Measurements from ENCODE around the gene PRDM11.
"Not testable (repeated sequence)": the region's sequence is repeated elsewhere in the genome, so short reads cannot be mapped to it uniquely, and the experiment has no call there.

The PRDM11 gene
- 24.4 reads per million, percentile 51 among the genes with 10 or more reads in this experiment for total RNA-seq

DNA sequence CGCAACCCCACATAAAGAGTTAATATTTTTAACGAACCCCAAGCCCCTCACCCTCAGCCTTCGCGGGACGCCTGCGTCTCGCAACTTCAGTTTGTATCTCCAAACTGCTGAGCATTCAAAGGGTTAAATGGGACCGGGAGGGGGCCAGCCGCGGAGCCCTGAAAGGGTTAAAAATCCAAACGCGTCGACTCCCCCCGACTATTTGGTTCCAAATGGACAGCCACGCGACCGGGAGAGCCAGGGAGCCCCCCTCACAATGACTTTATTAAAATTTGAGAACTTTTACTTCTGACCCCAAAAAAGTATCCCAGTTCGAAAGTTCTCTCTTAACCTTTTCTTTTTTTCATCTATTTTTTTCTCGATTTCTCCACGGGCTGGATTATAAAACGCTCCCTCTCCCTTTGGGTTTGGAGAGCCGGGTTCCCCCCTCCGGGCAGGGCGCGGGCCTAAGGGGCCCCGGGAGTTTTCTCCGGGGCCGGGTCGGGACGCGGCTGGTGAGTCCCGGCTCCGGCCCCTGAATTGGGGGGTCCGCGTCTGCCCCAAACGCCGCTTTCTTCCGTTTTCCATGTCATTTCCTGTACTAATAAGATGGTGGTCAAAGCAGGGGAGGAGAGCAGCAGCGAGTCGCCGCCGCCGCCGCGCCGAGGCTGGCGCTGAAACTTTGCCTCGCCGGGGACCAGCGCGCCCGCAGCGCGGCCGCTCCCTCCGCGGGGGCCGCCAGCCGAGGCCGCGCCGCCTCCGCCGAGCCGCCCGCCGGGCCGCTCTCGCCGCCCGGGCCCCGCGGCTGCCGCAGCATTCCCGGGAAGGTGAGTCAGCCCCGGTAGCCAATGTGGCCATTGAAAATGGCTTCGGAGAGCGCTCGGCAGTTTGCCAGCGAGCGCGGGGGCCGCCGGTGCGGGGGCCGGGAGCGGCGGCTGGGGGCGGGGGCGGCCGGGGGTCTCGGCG is at the start of gene PRDM11:
PRDM11 (plus strand) TSS at position 568 of the 945 bp plus-strand sequence. CDS start 35,128 bp downstream, outside the sequence.
- peak; percentile 47 for DNase-seq

DNA sequence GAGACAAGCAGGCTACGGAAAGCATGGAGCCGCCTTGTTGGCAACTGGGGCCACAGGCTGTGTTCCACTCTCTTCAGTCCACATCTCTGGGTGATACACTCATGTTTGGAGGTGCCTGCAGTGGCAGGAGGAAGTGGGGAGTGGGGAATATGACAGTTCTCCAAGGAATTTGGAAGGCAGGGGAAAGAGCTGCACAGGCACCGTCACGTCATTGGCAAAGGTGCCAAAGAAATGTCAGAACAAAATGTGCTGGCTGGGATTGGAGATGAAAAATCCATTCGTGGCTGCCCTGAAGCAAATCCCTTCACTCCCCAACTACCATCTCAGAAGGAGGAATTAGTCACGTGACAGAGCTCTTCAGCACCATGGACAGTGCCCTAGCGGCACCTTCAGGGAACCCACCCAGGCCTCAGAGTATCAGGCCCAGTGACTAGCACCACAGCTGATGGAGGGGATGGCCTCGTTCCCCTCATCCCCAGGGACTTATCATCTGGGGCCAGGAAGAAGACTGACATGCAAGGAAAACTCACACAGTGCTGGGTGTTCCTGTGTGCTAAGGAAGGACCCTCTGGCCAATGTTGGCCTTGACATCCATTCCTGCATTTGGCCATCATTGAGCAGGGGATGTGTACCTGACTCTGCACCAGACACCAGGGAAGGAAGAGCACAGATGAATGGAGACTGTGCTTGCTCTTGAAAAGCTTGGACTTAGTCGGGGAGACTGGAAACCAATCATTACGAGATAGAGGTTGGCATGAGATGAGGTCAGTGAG is 48.5 kb upstream of the PRDM11 start:
- DNase-seq, result no peak

DNA sequence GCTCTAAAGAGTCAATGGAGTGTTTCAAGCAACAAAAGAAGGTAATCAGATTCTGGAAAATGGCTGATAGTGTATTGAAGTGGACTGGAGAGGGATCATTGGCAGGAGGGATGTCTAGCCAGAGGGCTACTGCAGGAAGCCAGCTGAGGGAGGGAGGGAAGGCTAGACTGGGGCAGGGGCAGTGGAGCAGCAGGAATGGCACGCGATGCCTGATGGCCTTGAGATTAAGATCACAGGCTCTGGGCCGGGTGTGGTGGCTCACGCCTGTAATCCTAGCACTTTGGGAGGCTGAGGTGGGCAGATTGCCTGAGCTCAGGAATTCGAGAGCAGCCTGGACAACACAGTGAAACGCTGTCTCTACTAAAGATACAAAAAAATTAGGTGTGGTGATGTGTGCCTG is 47.5 kb upstream of the PRDM11 start:
- no peak for DNase-seq

DNA sequence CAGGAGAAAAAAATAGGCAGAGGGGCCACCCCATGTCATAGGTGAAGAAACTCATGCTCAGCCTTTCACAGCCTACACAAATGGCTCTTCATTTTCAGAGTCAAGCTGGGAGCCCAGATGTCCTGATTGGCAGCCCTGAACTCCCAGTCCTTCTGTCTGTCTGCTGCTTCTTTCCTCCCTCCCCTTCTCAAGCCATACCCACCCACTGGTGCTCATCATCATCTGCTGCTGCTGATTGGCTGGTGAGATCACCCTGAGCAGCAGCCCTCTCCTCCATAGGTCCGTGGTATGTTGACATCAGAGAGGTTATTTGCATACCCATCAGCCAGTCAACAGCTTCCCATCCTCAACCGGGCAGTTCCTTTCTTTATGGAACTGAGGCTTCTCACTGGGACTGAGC is 46.1 kb upstream of the PRDM11 start:
- no peak for DNase-seq

DNA sequence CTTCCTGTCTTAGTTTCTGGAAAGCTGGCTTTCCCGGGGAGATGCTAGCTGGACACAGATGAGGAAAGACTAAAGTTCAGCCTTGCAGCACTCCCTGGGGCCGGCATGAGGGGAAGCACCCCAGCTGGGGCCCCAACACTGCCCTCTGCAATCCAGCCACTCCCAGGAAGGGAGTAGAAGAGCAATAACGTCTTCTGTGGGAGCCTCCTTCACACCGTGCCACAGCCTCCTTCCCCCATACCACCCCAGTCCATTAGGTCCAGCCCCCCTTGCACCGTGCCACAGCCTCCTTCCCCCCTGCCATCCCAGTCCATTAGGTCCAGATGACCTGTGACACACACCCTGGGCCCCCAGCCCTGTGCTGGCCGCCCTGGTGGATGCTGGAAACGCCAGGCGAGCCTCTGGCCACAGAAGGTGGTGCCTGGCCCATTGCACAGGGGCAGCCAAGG is 44.1 kb upstream of the PRDM11 start:
- DNase-seq, result no peak

DNA sequence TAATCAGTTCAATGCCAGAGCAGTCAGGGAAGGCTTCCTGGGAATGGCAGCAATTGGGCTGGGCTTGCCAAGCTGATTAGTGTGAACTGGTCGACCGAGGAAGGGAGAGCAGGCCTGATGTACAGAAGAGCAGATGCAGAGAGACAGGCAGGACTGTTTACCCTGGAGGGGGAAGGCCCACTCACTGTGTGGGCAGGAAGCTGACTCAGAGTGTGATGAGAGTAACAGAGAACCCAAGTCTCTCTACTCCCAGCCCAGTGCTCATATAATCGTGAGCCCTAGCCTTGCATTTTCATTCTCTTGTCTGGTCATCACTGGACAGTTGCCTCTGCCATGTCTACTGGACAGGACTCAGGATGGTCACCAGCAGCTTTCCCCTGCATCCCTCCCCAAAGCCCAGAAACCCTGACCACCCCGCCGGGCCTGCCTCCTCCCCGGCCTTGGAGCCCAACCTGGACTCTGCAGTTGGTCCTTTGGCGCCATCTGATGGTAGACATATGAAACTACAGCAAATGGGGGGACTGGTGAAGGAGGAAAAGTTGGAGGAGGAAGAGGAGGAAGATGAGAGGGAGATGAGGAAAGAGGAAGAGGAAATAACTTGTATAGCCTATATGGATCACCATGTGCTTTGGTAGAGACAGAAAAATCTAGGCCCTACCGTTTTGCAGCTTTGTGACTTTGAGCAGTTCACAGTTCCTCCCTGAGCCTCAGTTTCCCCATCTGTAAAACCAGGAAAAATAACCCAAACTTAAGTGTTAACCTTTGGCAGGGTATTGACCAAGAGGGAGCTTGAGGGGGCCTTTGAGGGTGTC is 43.4 kb upstream of the PRDM11 start:
- DNase-seq, result peak; percentile 34

DNA sequence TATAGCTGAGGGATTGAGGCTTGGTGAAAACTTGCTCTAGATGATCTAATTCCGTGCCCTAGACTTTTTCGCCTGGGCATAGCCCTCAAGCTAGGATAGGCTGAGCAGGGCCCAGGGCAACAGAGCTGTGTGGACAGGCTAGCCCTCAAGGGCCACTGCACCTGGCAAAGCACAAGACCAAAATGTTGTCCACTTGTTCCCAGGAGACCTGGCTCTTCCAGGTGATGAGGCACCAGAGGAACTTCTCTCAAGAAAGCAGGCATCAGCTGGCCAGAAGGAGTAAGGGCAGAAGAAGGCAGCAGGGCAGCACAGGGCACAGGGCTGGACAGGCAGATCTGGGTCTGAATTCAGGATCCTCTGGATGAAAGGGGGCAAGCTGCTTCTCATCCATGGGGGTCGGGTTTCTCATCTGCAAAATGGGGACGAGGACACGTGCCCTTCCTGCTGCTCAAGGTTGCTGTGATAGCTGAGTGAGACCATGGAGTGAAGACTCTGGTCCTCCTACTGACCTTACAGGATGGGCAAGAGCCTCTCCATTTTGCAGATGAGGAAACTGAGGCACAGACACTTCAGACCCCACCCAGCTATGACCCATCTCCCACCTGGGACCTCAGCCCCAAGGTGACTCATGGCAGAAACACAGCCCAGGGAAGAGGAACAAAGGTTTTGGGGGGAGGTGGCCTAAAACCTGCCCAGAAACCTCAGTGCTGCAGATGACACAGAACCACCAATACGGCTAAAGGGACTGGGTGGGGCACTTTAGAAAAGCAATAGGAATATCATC is 42.2 kb upstream of the PRDM11 start:
- DNase-seq, result no peak

DNA sequence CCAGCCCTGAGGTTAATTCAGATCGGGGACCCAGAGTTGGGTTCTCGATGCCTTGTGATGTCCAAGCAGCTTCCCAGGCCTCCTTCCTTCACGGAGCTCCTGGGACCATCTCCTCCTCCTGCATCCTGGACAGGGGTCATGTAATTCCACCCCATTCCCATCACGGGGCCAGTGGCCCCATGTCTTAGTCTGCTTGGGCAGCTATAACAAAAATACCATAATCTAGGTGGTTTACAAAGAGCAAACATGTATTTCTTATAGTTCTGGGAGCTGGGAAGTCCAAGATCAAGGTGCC is 41.7 kb upstream of the PRDM11 start:
- no peak for DNase-seq

DNA sequence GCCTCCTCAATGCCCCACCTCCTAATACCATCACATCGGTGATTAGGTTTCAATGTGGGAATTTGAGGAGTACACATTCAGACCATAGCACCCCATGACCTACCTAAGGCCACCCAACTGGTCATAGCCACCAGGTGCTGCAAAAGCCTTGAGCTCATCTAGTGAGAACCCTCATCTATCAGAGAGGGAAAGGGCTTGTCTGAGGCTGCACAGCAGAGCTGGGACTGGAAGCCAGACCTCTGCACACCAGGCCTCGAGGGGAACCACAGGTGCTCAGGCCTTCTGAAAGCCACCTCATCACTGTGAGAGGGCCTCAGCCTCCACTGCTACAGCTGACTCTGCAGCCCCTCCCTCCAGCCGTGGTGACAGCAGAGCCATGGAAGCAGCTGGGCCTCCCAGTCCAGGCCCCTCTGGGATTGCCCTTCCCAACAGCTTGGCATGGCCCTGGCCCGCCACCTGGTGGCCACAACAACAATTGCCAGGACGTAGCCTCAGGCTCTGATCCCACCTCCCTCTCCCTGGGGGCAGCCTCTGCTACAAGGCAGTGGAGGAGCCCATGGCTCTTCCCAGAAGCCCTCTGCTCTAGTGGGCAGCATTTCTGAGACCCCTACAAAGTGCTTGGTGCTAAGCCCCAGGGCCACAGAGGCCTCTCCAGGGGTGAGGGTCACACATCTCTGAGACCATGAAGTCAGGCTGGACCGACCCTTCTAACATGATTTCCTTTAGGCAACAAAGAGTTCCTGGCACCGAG is 41.0 kb upstream of the PRDM11 start:
- DNase-seq, result peak; percentile 40

DNA sequence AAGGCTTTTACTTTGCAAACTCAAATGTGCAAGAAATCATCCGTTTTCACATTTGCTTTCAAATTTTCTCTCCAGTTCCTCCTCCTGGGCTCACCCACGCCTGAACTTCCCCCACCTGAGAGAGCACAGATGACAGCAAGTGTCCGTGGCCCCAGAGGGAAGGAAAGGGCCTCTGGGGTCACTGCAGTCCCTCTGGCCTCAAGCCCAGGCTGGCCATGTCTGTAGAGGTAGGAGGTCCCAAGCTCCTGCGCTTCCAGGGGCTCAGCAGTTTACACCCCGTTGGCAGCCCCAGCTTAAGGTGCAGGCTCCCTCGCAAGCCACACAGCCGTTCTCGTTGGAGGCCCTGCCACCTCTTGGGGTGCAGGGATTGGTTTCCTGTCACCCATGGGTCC is 40.5 kb upstream of the PRDM11 start:
- no peak for DNase-seq

DNA sequence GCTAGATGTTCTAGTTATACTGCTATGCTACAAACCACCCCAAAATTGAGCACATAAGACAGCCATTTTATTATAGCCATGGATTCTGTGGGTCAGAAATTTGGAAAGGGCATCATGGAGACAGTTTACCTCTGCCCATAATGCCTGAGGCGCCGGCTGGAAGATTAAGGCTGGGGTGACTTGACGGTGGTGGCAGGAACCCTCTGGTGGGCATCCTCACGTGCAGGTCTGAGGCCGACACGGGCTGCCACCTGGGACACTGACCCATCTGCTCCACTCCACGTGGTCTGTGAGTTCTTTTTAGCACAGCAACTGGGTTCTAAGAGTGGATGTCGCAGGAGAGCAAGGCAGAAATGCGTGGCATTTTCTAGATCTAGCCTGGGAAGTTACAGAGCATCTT is 40.0 kb upstream of the PRDM11 start:
- DNase-seq, result no peak

DNA sequence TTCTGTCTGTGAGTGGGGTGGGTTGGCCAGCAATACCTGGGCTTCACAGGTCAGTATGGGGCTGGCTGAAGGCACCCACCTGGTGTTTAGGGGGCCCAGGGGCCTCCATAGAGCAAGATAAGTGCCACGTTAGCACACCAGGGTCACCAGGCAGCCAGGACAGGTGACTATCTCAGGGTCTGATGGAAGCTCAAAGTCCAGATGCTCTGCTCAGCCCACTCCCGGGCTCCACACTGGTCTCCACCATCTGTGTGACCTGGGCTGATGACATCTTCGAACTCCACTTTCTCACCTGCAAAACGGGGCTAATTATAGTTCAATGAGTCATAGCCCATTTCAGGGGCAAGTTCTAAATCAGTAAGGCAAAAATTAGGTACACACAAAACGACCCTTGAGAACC is 39.4 kb upstream of the PRDM11 start:
- no peak for DNase-seq

DNA sequence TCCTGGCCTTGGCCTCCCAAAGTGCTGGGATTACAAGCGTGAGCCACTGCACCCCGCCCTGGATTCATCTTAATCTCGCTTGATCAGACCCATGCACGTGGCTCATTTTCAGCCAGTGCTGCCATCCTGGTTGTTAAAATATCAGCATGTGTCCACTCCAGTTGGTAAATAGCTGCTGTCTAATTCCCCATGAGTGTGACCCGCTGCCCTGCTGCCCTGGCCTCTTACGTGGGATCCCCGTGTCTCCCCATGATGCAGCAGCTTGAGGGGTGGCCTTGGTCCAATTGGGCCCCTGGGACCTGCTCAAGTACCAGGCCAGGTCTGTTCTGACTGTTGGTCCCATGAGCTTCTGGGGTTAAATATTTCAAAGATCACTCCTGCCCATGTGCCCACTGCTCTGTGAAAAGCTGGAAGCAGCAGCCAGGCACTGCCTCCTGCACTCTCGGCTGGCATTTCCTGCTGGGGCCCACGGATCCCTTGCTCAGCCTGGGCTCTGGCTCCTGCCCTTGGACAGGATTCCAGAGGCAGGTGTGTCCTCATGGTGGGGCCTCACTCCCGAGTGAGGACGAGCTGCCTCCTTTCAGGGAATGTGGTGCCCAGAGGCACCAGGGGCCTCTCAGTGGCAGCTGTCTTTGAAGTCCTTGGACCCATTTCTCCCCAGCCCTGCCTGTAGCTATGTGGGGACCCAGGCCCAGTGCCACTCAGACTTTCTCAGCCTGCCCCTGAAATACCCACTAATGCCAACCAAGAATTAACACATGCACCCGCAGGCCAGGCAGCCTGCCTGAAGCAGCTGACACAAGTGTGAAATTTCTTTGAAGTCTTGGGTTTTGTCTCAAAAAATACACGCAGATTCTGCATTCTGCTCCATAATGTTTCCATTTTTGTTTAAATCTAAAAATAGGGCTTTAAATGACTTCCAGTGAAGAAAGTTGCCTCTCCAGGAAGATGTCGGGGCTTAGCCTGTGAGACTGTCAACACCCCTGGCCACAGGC is 38.1 kb upstream of the PRDM11 start:
- DNase-seq, result no peak

DNA sequence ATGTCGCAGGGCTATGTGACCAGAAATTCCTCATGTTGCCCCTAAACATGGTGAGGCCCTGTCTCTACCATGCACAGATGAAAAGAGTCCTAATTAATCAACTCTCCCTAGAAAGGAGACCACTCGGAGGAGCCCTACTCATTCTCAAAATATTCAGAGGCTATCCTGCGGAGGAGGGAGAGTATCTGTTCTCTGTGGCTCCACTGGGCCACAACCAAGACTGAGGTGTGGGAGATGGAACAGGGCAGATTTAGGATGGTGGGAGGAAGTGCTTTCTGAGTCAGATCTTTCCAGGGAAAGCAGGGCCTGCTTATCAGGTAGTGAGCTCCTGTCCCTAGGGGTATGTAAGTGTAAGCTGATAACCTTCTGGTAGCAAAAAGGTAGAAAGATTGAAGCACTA is 37.0 kb upstream of the PRDM11 start:
- DNase-seq, result no peak

DNA sequence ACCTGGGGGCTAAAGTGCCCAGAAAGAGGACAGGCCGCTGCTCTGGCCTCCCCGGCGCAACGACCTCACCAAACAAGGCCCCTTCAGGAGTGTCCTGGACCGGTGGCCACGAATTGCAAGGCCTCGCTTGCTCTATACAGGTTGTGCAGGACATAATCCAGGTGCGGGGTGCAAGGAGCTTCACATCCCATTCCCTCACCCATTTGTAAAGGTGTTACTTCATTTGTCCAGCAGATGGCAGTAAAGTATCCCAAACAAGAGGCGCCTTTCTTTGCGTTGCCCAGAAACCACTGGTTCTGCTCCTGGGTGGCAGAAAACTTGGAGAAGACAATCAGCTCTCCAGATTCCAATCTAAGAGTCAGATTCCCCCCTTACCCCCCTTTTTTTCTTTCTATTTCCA is 35.9 kb upstream of the PRDM11 start:
- peak; percentile 34 for DNase-seq

DNA sequence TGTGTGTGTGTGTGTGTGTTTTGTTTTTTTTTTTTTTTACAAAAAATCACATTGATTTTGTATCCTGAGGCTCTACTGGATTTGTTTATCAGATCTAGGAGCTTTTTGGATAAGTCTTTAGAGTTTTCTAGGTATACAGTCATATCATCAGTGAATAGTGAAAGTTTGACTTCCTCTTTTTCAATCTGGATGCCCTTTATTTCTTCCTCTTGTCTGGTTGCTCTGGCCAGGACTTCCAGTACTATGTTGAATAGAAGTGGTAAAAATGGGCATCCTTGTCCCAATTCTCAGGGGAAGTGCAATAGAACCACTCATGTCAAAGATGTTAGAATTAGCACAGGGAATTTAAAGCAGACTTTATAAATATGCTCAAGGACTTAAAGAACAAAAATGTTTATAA is 32.6 kb upstream of the PRDM11 start:
- no peak for DNase-seq

DNA sequence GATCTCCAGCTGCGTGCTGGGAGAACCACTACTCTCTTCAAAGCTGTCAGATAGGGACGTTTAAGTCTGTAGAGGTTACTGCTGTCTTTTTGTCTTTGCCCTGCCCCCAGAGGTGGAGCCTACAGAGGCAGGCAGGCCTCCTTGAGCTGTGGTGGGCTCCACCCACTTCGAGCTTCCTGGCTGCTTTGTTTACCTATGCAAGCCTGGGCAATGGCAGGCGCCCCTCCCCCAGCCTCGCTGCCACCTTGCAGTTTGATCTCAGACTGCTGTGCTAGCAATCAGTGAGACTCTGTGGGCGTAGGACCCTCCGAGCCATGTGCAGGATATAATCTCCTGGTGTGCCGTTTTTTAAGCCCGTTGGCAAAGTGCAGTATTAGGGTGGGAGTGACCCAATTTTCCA is 18.6 kb upstream of the PRDM11 start:
- DNase-seq, result not testable (repeated sequence)

DNA sequence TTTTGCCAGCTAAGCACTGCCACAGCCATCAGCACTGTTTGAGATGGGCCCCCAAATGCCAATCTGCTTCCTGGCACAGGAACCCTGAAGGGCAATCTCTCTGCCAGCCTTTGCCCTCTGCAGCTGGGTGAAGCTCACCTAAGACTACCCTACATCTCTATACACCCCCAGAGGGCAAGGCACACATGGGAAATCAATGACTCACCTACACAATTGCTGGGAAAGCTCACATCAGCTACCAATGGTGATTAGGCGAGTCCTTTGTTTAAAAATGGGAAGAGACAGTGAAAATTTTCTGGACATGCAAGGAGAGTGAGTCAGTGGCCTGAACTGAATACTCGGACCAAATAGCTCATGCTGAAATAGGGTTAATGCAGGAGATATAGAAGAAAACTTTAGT is 12.6 kb upstream of the PRDM11 start:
- DNase-seq, result no peak

DNA sequence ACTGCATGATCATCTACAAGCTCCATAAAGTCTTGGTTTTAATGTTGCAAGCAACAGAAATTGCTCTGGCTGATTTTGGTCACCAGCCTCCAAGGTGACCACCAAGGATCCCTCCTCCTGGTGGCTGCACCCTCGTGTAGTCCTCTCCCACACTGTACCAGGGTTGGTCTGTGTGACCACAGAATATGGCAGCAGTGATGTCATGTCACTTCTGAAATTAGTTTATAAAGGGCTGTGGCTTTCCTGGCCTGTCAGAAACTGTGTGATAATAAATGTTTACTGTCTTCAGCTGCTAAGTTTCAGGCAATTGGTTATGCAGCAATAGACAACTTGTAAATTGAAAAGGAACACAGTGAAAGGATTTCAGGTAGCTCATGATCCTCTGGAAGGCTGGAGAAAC is 5.3 kb upstream of the PRDM11 start:
- no peak for DNase-seq

DNA sequence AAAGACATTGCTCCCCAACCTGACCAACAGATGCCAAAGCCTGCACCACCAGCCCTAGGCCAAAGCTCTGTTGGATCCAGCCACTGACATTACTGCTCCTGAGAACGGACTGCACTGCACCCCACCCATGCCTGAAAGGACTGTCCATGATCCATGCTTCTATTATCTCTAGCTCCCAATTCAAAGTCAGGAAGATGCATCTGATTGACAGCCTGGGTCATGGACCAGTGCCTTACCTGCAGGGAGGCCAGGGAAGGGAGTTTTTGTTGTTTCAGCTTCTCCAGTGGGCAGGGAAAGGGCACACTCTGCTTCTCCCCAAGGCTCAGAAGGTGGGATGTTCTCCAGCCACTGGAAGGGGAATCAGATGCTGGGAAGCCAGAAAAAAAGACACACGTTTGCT is 4.8 kb upstream of the PRDM11 start:
- no peak for DNase-seq

All from effector CD4-positive, alpha-beta T cell (primary cell).